ENCODE results near the gene EPN1.

EPN1 gene

DNA sequence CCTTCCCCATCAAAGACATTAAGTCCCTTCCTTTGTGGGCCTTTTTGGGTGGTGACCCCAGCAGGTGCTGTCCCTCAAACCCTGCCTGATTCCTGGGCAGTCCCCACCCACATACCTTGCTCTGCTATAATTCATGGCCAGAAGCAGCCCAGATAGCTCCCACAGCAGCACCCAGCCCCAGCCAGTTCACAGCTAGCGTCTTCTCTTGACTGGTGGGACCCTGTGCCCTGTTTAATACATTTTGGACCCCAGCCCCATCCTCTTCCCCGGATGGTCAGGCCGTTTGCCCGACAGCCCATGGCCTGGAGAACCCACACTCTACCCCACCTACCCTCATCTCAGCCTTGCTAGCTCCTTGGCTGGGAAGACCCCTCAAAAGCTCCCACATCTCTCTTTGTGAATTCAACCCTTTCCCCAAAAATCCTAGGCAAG, 24.9 kb upstream of the EPN1 start:
- no peaks in the 10 kb centered on the region for H3K27me3 ChIP-seq (ENCODE audit: insufficient read depth, low read length)
- H2AFZ ChIP-seq (ENCODE audit: low read depth, low read length) = no peak overlapping the region
- H3K4me1 ChIP-seq (ENCODE audit: insufficient read depth, low read length) = peaks cover 16% of the 10 kb centered on the region
- peaks cover 14% of the 10 kb centered on the region for H3K36me3 ChIP-seq (ENCODE audit: insufficient read depth, low read length)
- H3K9me3 ChIP-seq (ENCODE audit: low read length) = no peaks in the 10 kb centered on the region
- H3K4me3 ChIP-seq (ENCODE audit: low read length) = no peak overlapping the region

DNA sequence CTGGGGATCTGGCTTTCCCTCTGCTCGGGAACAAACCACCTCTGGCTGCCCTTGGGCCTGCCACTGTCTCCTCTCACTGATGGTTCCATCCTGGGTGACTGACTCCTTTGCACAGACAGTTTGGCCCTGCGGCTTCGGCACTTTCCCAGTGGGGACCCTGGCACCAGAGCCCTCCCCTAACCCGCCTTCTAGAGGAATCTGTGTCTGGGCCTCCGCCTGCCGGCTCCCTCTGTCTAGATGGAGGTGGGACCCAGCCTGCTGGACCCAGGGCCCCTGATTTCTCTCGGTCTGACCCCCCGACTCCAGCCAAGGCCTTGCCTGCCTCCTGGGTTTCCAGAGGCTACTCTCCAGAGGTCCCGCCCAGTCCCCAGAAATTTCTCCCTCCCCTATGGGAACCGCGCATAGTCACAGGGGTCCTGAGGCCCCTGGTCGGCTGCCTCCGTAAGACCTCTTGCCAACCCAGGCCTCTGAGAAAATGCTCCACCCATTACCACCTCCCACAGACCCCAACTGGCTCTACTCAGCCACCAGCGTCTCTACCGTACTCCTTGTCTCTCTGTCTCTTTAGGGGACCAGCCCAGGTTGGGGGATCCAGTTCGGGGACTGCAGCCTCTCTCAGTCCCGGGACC, 24.3 kb upstream of the EPN1 start:
- peaks cover 18% of the 10 kb centered on the region for H3K4me1 ChIP-seq (ENCODE audit: insufficient read depth, low read length)
- H3K9me3 ChIP-seq (ENCODE audit: low read length) = no peaks in the 10 kb centered on the region
- no peak overlapping the region for H2AFZ ChIP-seq (ENCODE audit: low read depth, low read length)

GRCh38 chr19:55651236-55651635, 23.8 kb upstream of the EPN1 start:
- Histone ChIP-seq H3K36me3 (ENCODE audit: insufficient read depth, low read length) (peaks cover 8% of the 10 kb centered on the region), H3K4me1 (ENCODE audit: insufficient read depth, low read length) (peaks cover 23% of the 10 kb centered on the region), H3K27me3 (ENCODE audit: insufficient read depth, low read length) (no peaks in the 10 kb centered on the region)

More for the DNA sequence above, 24.3 kb upstream of the EPN1 start:
- peaks cover 8% of the 10 kb centered on the region for H3K36me3 ChIP-seq (ENCODE audit: insufficient read depth, low read length)
- no peaks in the 10 kb centered on the region for H3K27me3 ChIP-seq (ENCODE audit: insufficient read depth, low read length)
- no peak overlapping the region for H3K4me3 ChIP-seq (ENCODE audit: low read length)

DNA sequence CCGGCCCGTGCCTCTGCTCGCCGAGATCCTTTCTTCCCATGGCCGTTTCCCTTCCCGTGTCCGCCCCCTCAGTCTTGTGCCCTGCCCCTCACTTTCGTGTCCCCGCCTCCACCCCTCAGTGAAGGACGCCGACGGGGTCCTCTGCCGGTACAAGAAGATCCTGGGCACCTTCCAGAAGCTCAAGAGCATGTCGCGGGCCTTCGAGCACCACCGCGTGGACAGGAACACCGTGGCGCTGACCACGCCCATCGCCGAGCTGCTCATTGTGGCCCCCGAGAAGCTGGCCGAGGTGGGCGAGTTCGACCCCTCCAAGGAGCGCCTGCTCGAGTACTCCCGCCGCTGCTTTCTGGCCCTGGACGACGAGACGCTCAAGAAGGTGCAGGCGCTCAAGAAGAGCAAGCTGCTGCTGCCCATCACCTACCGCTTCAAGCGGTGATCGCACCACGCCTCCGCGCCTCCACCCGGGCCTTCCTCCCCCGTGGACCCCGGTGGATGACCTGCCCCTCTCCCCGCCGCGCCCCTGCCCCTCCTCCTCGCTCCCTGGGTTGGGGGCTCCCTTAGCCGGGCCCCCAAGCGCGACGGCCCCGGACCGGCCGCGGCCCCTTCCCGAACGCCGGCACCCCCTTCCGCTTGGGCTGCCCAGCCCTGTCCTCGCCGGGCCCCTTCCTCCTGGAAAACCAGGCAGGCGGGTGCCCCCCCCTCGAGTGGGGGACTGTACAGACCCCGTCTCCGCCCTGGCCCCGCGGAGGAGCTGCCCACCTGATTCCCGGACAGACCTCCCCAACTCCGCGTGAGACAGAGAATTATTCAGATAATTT, 22.5 kb upstream of the EPN1 start:
- peaks cover 29% of the 10 kb centered on the region for H3K4me1 ChIP-seq (ENCODE audit: insufficient read depth, low read length)
- no peaks in the 10 kb centered on the region for H3K9me3 ChIP-seq (ENCODE audit: low read length)
- H3K36me3 ChIP-seq (ENCODE audit: insufficient read depth, low read length) = peaks cover 8% of the 10 kb centered on the region
- no peak overlapping the region for H3K4me3 ChIP-seq (ENCODE audit: low read length)
- no peaks in the 10 kb centered on the region for H3K27me3 ChIP-seq (ENCODE audit: insufficient read depth, low read length)
- H2AFZ ChIP-seq (ENCODE audit: low read depth, low read length) = no peak overlapping the region

More at GRCh38 chr19:55651236-55651635, 23.8 kb upstream of the EPN1 start:
- no peak overlapping the region for H3K4me3 ChIP-seq (ENCODE audit: low read length)
- H2AFZ ChIP-seq (ENCODE audit: low read depth, low read length) = no peak overlapping the region
- H3K9me3 ChIP-seq (ENCODE audit: low read length) = no peaks in the 10 kb centered on the region

DNA sequence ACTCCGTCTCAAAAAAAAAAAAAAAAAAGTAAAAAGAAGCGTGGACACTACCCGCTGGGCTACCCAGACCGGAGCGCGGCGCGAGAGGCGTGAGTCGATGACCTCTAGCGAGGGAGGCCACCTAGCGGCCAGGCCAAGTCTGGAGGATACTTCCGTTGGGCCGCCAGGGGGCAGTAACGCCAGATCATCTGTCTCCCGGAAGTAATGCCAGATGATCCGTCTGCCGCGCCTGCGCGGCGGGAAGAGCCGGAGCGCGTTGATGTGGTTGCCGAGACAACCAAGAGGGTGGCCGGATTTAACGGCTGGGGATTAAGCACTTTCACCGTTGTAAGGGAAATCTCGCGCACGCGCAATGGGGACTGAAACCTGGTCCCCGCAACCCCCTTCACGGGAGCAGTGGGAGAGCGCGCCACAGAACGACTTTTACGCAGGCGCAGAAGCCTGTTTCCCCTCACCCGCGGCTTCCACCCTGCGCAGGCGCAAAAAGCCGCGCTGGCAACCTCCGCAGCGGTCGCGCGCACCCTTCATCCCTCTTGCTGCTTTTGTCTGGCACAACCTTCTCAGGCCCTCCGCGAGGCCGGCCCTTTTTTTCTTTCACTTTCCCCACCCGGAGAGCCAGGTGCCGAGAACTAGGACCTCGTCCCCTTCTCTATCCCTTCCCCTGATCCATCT, 21.2 kb upstream of the EPN1 start:
- H3K36me3 ChIP-seq (ENCODE audit: insufficient read depth, low read length) = peaks cover 12% of the 10 kb centered on the region
- H2AFZ ChIP-seq (ENCODE audit: low read depth, low read length) = no peak overlapping the region
- H3K9me3 ChIP-seq (ENCODE audit: low read length) = no peaks in the 10 kb centered on the region
- peak overlapping the region; percentile 85 for H3K4me3 ChIP-seq (ENCODE audit: low read length)
- peaks cover 27% of the 10 kb centered on the region for H3K4me1 ChIP-seq (ENCODE audit: insufficient read depth, low read length)
- H3K27me3 ChIP-seq (ENCODE audit: insufficient read depth, low read length) = no peaks in the 10 kb centered on the region

- Histone ChIP-seq H3K4me3 (ENCODE audit: low read length) (peak overlapping the region; percentile 85), H3K4me1 (ENCODE audit: insufficient read depth, low read length) (peaks cover 25% of the 10 kb centered on the region), H3K9me3 (ENCODE audit: low read length) (no peaks in the 10 kb centered on the region), H3K27me3 (ENCODE audit: insufficient read depth, low read length) (no peaks in the 10 kb centered on the region), H3K36me3 (ENCODE audit: insufficient read depth, low read length) (peaks cover 18% of the 10 kb centered on the region), H2AFZ (ENCODE audit: low read depth, low read length) (no peak overlapping the region)
These were observed 20.6 kb upstream of the EPN1 start for GRCh38 chr19:55654323-55654867.

GRCh38 chr19:55654868-55655647, 20.0 kb upstream of the EPN1 start, which contains the start of gene U2AF2:
U2AF2 (plus strand) TSS chr19:55655035; CDS start chr19:55655105, 70 bp downstream.
- peaks cover 25% of the 10 kb centered on the region for H3K4me1 ChIP-seq (ENCODE audit: insufficient read depth, low read length)
- peaks cover 23% of the 10 kb centered on the region for H3K36me3 ChIP-seq (ENCODE audit: insufficient read depth, low read length)
- peak within 1 kb of the TSS; percentile 85 for H3K4me3 ChIP-seq (ENCODE audit: low read length)
- H3K9me3 ChIP-seq (ENCODE audit: low read length) = no peaks in the 10 kb centered on the region
- H2AFZ ChIP-seq (ENCODE audit: low read depth, low read length) = no peak within 1 kb of the TSS
- no peaks in the 10 kb centered on the region for H3K27me3 ChIP-seq (ENCODE audit: insufficient read depth, low read length)

GRCh38 chr19:55655648-55656040, 19.4 kb upstream of the EPN1 start:
- H3K36me3 ChIP-seq (ENCODE audit: insufficient read depth, low read length) = peaks cover 28% of the 10 kb centered on the region
- no peaks in the 10 kb centered on the region for H3K27me3 ChIP-seq (ENCODE audit: insufficient read depth, low read length)
- peak overlapping the region; percentile 85 for H3K4me3 ChIP-seq (ENCODE audit: low read length)
- no peak overlapping the region for H2AFZ ChIP-seq (ENCODE audit: low read depth, low read length)
- H3K9me3 ChIP-seq (ENCODE audit: low read length) = no peaks in the 10 kb centered on the region
- H3K4me1 ChIP-seq (ENCODE audit: insufficient read depth, low read length) = peaks cover 25% of the 10 kb centered on the region

DNA sequence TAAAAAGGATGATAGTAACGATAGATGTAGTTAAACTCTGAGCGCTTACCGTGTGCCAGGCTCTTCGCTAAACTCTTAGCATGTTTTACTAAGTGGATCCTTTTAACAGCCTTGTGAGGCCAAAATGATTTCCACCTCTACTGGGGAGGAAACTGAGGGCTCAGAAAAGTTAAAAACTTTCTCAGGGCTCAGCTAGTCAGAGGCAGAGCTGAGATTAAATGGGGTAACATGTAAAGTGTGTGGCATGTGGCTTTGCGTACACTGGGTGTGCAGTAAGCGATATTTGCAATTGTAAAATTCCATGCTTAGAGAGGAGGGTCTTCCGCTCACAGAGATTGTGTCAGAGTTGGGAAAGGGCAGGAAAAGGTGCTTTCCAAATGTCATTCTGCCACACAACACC, 18.5 kb upstream of the EPN1 start:
- Histone ChIP-seq H3K4me3 (ENCODE audit: low read length) (peak overlapping the region; percentile 85), H3K9me3 (ENCODE audit: low read length) (no peaks in the 10 kb centered on the region), H3K36me3 (ENCODE audit: insufficient read depth, low read length) (peaks cover 33% of the 10 kb centered on the region), H3K4me1 (ENCODE audit: insufficient read depth, low read length) (peaks cover 25% of the 10 kb centered on the region), H2AFZ (ENCODE audit: low read depth, low read length) (no peak overlapping the region), H3K27me3 (ENCODE audit: insufficient read depth, low read length) (no peaks in the 10 kb centered on the region)

DNA sequence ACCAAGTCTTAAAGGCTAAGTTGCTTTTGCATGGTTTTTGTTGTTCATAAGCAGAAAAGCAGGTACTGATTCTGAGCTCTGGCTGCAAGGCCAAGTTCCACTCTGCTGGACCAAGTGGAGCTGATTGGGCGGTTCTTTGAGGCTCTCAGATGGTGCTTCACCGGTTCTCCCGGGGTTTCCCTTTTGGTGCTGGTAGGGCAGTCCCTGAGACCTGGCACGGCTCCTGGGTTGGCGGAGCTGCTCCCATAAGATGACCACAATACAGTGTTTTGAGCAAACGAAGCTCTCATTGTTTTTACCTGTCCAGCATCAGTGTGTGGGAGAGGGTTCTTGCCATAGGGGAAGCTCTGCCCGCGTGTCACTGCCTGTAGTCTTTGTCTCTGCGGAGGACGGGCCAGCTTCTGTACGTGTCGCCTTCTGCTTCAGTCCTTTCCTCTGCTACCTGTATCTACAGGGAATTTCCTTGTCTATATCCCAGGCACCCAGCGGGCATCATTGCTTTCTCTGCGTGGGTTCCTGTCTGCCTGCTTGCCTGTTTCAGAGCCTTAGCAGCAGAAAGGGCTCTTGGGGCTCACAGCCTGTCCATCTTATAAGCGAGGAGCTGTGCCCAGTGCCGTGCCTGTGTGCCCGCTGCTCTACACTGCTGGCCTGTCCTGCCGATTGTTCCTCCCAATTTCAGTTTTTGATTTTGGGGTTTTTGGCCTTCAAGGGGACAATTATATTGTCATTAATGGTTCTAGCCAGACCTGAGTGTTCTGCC, 17.9 kb upstream of the EPN1 start:
- H2AFZ ChIP-seq (ENCODE audit: low read depth, low read length) = no peak overlapping the region
- H3K36me3 ChIP-seq (ENCODE audit: insufficient read depth, low read length) = peaks cover 35% of the 10 kb centered on the region
- H3K4me3 ChIP-seq (ENCODE audit: low read length) = peak overlapping the region; percentile 85
- no peaks in the 10 kb centered on the region for H3K9me3 ChIP-seq (ENCODE audit: low read length)
- H3K27me3 ChIP-seq (ENCODE audit: insufficient read depth, low read length) = no peaks in the 10 kb centered on the region
- H3K4me1 ChIP-seq (ENCODE audit: insufficient read depth, low read length) = peaks cover 25% of the 10 kb centered on the region

GRCh38 chr19:55658846-55659459, 16.1 kb upstream of the EPN1 start:
- Histone ChIP-seq H3K36me3 (ENCODE audit: insufficient read depth, low read length) (peaks cover 51% of the 10 kb centered on the region), H3K4me1 (ENCODE audit: insufficient read depth, low read length) (peaks cover 25% of the 10 kb centered on the region)

More at GRCh38 chr19:55658846-55659459, 16.1 kb upstream of the EPN1 start:
- no peaks in the 10 kb centered on the region for H3K27me3 ChIP-seq (ENCODE audit: insufficient read depth, low read length)
- H2AFZ ChIP-seq (ENCODE audit: low read depth, low read length) = no peak overlapping the region
- no peak overlapping the region for H3K4me3 ChIP-seq (ENCODE audit: low read length)
- no peaks in the 10 kb centered on the region for H3K9me3 ChIP-seq (ENCODE audit: low read length)

Data from neuron (in vitro differentiated cells).